ENCODE data around the gene MPPED2. TPM values are rescaled to one million over a fixed set of nuclear protein-coding genes. Genes with fewer than 3 reads are reported as not detected.

The MPPED2 gene
- total RNA-seq, 6 experiments from 2014 or later: not detected

DNA sequence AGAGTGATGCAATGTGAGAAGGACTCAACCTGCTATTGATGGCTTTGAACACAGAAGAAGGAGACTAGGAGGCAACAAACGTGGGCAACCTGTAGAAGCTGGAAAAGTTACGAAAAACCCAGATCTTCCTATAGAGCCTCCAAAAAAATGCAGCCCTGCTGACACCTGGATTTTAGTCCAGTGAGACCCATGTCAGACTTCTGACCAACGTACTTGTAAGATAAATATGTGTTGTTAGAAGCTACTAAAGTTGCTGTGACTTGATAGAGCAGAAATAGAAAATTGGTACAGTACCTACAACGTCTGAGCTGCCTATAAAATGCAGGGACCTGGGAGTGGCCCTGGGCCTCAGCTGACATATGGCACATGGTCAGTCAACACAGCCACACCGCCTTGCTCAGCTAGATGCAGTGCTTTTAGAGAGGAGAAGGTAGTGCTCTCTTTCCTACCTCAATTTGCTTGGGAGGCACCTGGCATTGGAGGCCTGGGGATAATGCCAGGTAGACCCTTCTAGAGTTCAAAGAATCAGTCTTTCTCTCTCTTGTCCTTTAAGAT lies 165.8 kb downstream of the MPPED2 start:
- H3K27me3 Mint-ChIP-seq (ENCODE audit: insufficient read depth): peaks cover 6% of the 10 kb centered on the region
- TF ChIP-seq, protein P1, sequence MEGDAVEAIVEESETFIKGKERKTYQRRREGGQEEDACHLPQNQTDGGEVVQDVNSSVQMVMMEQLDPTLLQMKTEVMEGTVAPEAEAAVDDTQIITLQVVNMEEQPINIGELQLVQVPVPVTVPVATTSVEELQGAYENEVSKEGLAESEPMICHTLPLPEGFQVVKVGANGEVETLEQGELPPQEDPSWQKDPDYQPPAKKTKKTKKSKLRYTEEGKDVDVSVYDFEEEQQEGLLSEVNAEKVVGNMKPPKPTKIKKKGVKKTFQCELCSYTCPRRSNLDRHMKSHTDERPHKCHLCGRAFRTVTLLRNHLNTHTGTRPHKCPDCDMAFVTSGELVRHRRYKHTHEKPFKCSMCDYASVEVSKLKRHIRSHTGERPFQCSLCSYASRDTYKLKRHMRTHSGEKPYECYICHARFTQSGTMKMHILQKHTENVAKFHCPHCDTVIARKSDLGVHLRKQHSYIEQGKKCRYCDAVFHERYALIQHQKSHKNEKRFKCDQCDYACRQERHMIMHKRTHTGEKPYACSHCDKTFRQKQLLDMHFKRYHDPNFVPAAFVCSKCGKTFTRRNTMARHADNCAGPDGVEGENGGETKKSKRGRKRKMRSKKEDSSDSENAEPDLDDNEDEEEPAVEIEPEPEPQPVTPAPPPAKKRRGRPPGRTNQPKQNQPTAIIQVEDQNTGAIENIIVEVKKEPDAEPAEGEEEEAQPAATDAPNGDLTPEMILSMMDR (IDR thresholded peaks at IDR 0.05): no peak
- no peaks in the 10 kb centered on the region for H3K36me3 Mint-ChIP-seq (ENCODE audit: low read depth)
- peaks cover 43% of the 10 kb centered on the region for H3K9me3 Mint-ChIP-seq
- no peaks in the 10 kb centered on the region for H3K4me1 Mint-ChIP-seq (ENCODE audit: low read depth)
- H3K4me3 Mint-ChIP-seq: no peak overlapping the region
- no peak for DNase-seq
- H3K27ac Mint-ChIP-seq: no peak overlapping the region

DNA sequence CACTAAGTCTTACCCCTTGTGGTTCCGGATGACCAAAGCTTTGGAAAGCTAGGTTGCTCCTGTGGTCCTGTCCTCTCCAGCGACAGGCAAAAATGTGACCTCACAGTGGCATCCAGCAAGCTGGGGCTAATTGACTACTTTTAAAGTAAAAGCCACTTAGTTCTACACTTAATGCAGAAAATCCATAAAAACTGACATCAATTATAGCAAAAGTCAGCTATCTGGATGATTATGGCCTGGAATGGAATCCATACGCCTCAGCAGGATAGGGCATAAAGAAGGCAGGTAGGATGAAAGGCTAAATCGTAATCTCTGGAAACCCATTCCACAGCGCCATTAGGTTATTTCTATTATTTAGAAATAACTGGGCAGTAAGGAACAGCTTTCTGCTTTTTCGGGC lies 171.3 kb downstream of the MPPED2 start:
- no peak for DNase-seq
- Mint-ChIP-seq H3K27ac (no peak overlapping the region), H3K4me1 (ENCODE audit: low read depth) (no peaks in the 10 kb centered on the region), H3K36me3 (ENCODE audit: low read depth) (no peaks in the 10 kb centered on the region), H3K4me3 (no peak overlapping the region), H3K27me3 (ENCODE audit: insufficient read depth) (peaks cover 6% of the 10 kb centered on the region), H3K9me3 (peaks cover 19% of the 10 kb centered on the region)
- TF ChIP-seq, protein P1 (IDR thresholded peaks at IDR 0.05): no peak

DNA sequence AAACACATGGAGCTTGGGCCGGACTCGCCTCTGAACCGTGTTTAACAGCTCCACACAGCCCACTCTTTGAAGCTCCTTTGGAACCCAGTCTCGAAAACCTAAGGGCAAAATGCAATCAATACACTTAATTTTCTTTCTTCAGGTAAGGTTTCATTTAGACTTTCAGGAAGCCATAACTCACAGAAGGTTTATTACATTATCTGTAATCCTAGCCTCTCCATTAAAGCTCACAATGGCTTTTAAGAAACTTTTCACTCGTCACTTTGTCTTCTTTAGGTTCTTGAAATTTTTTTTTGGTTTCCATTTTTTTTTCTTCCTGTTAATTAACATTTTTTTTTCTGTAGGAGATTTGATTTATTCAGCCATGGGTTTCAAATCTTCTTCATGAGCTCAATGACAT lies 171.9 kb downstream of the MPPED2 start:
- DNase-seq: no peak
- no peak overlapping the region for H3K4me3 Mint-ChIP-seq
- H3K36me3 Mint-ChIP-seq (ENCODE audit: low read depth): no peaks in the 10 kb centered on the region
- H3K4me1 Mint-ChIP-seq (ENCODE audit: low read depth): no peaks in the 10 kb centered on the region
- no peak overlapping the region for H3K27ac Mint-ChIP-seq
- peaks cover 6% of the 10 kb centered on the region for H3K27me3 Mint-ChIP-seq (ENCODE audit: insufficient read depth)
- TF ChIP-seq, protein P1 (IDR thresholded peaks at IDR 0.05): no peak
- H3K9me3 Mint-ChIP-seq: peaks cover 17% of the 10 kb centered on the region

DNA sequence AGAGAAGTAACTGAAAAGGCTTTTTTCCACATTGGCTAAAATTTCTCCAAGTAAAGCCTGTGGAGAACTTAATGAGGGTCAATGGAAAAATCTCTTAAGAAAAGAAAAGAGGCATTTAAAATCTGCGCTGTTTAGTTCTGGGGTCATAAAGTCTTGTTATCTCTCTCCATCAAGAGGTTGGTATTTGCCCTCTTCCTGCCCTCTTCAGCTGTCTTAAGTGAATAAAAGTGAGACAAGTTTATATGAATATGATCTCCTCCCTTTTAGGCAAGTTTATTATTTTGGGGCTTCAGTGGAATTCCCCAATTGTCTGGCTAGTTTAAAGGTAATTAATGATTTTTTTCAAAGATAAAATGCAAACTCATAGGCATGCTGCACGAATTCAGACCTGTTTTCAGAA lies 173.6 kb downstream of the MPPED2 start:
- Mint-ChIP-seq H3K9me3 (peaks cover 10% of the 10 kb centered on the region; the same call in 1 of the 2 replicates), H3K4me3 (no peak overlapping the region), H3K4me1 (ENCODE audit: low read depth) (no peaks in the 10 kb centered on the region), H3K36me3 (ENCODE audit: low read depth) (no peaks in the 10 kb centered on the region), H3K27me3 (ENCODE audit: insufficient read depth) (peaks cover 2% of the 10 kb centered on the region; the same call in 1 of the 2 replicates), H3K27ac (no peak overlapping the region)
- DNase-seq: no peak
- TF ChIP-seq, protein P1 (IDR thresholded peaks at IDR 0.05): no peak

DNA sequence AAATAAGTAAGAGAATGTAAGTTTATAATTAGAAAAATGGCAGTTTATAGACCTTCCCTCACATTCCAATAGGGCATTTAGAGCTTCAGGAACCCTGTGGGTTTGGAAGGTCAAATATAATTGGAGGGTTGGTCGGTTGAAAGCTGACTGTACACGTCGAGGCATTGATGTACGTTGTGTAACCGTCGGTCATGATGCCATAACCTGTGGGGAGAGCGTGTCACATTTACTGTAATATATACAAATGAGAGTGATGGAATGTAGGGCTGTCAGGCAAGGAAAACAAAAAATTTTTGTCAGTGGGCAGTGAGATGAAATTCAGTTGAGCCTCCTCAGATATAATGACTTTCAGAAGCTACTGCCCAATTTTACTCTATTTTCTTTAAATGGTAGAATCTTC lies 174.8 kb downstream of the MPPED2 start:
- Mint-ChIP-seq H3K4me3 (no peak overlapping the region), H3K9me3 (peaks cover 18% of the 10 kb centered on the region), H3K27me3 (ENCODE audit: insufficient read depth) (no peaks in the 10 kb centered on the region), H3K4me1 (ENCODE audit: low read depth) (no peaks in the 10 kb centered on the region), H3K27ac (no peak overlapping the region), H3K36me3 (ENCODE audit: low read depth) (no peaks in the 10 kb centered on the region)
- TF ChIP-seq, protein P1 (IDR thresholded peaks at IDR 0.05): no peak
- DNase-seq: no peak
